ENCODE data around the gene ACP6.

DNA sequence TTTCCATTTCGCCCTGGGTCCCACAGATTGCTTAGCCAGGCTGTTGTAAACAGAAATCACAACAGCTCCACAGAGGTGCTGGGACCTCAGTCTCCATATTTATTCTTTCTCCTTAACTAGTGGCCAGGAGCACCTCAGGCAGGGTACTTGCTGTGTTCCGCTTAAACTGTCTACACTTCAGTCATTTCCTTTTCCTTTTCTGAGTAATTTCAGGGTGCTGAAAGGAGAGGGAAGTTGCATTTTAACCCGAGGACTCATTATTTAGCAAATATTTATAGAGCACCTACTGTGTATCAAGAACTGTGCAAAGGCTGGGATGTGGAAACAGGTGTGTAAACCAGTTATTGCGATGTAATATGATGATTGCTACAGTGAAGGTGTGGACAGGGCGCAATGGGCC lies 41.9 kb downstream of the ACP6 start:
- TF ChIP-seq, protein P1, sequence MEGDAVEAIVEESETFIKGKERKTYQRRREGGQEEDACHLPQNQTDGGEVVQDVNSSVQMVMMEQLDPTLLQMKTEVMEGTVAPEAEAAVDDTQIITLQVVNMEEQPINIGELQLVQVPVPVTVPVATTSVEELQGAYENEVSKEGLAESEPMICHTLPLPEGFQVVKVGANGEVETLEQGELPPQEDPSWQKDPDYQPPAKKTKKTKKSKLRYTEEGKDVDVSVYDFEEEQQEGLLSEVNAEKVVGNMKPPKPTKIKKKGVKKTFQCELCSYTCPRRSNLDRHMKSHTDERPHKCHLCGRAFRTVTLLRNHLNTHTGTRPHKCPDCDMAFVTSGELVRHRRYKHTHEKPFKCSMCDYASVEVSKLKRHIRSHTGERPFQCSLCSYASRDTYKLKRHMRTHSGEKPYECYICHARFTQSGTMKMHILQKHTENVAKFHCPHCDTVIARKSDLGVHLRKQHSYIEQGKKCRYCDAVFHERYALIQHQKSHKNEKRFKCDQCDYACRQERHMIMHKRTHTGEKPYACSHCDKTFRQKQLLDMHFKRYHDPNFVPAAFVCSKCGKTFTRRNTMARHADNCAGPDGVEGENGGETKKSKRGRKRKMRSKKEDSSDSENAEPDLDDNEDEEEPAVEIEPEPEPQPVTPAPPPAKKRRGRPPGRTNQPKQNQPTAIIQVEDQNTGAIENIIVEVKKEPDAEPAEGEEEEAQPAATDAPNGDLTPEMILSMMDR (IDR thresholded peaks at IDR 0.05): no peak
- TF ChIP-seq POLR2A (IDR thresholded peaks at IDR 0.05) (no peak), POLR2AphosphoS5 (IDR thresholded peaks at IDR 0.05; ENCODE audit: insufficient read depth in 1 of 2, low read depth in 1 of 2) (no peak)

Measured in vagina (tissue), 2 donors.